GM10248 (cell line): ENCODE results near the gene PCNP.
"Not testable (repeated sequence)": the region's sequence is repeated elsewhere in the genome, so short reads cannot be mapped to it uniquely, and the experiment has no call there.

Experiments
- CTCF ChIA-PET: fragments of 300-600 bp; sonication (Branson Sonifier 250); formaldehyde crosslinking; extraction: SDS; loops from one replicate; lab custom pipeline; 2021; ENCODE audit warnings: antibody characterized with exemption; lab: Yijun Ruan, JAX
- POLR2A ChIA-PET: fragments of 350-650 bp; sonication (Branson Sonifier 250); formaldehyde crosslinking; extraction: SDS; loops from one replicate; lab custom pipeline; 2020; ENCODE audit warnings: antibody characterized with exemption; lab: Yijun Ruan, JAX
- DNase-seq: peaks from one replicate; pipeline ENCODE4 v3.0.0; 2012; ENCODE audit errors: extremely low spot score
- CTCF ChIP-seq: IDR thresholded peaks from 2 replicates; pipeline ENCODE4 v1.5.1; 2012; ENCODE audit warnings: mild to moderate bottlenecking, low read depth; ENCODE audit errors: extremely low read depth, missing control alignments, control extremely low read depth

The PCNP gene

GRCh38 chr3:101544161-101544850 lies 29.7 kb upstream of the PCNP start:
- CTCF ChIA-PET = interaction anchor here (1.1 to 1.3 kb wide), 2 partner anchors 9 to 41 kb away, joined by 3 to 5 read pairs; no protein-coding TSS in a partner anchor
- no peak for TF ChIP-seq CTCF
- POLR2A ChIA-PET = no interaction called here
- DNase-seq = no peak

GRCh38 chr3:101548527-101549105 lies 25.4 kb upstream of the PCNP start:
- ChIA-PET CTCF (interaction anchor here (1.2 kb wide), 1 partner anchor 25 kb away, joined by 3 read pairs; the partner anchor contains the start of gene PCNP), POLR2A (no interaction called here)
- TF ChIP-seq CTCF = no peak
- DNase-seq = no peak

- TF ChIP-seq CTCF = no peak
- POLR2A ChIA-PET = no interaction called here
- CTCF ChIA-PET = no interaction called here
Observed at GRCh38 chr3:101549473-101549872, 24.5 kb upstream of the PCNP start.

GRCh38 chr3:101551359-101552081 lies 22.5 kb upstream of the PCNP start:
- DNase-seq, POLR2A ChIA-PET, CTCF ChIA-PET: not testable (repeated sequence)

More at GRCh38 chr3:101549473-101549872, 24.5 kb upstream of the PCNP start:
- no peak for DNase-seq

GRCh38 chr3:101553381-101553780 lies 20.6 kb upstream of the PCNP start:
- ChIA-PET POLR2A (interaction anchor here (0.6 kb wide), 1 partner anchor 9 kb away, joined by 4 read pairs; no protein-coding TSS in a partner anchor), CTCF (interaction anchor here (1.0 to 1.3 kb wide), 4 partner anchors 11 to 1091 kb away, joined by 3 to 4 read pairs (median 4); no protein-coding TSS in a partner anchor)
- DNase-seq = not testable (repeated sequence)

- CTCF ChIA-PET = interaction anchor here (0.7 to 1.5 kb wide), 2 partner anchors 9 to 18 kb away, joined by 3 to 7 read pairs; partner anchors contain the start of gene PCNP
- POLR2A ChIA-PET = no interaction called here
- DNase-seq = no peak
- TF ChIP-seq CTCF = no peak
Observed at GRCh38 chr3:101556064-101556463, 17.9 kb upstream of the PCNP start.

- ChIA-PET POLR2A (interaction anchor here (0.7 to 1.4 kb wide), 5 partner anchors 8 to 230 kb away, joined by 4 to 17 read pairs (median 4); partner anchors contain the start of gene PCNP), CTCF (interaction anchor here (5.1 kb wide), 1 partner anchor 11 kb away, joined by 39 read pairs; the partner anchor contains the start of gene PCNP)
- DNase-seq = peak; percentile 96
- TF ChIP-seq CTCF = no peak
Observed at GRCh38 chr3:101561630-101562328, 12.2 kb upstream of the PCNP start, which contains the start of gene TRMT10C. Gene TRMT10C (plus strand): TSS chr3:101561868. CDS start chr3:101564782, 2,914 bp downstream.
